Epidermal melanocyte (primary cell): ENCODE measurements around the gene KSR2.

ENCODE experiments used
- DNase-seq: peaks from one replicate; pipeline ENCODE4 v3.0.0; 2011; ENCODE audit warnings: low spot score; ENCODE audit not compliant: insufficient read length

Gene KSR2

DNA sequence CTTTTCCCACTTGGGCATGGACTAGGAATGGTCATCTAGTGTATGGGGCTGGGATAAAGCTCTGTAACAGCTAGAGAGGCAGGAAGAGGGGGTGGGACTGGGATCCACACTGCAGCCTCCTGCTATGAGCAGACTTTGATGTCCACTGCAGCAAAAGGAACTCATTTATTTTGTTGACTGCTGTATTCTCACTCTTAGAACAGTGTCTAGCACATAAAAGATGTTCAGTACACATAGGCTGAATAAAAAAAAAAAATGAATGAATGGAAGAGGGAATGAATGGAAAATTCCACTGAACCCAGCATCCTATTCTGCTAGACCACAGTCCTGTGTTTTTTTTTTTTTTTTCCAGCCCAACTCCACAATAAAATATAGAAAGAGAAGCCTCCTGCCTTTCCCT lies 501.2 kb downstream of the KSR2 start:
- DNase-seq: no peak

DNA sequence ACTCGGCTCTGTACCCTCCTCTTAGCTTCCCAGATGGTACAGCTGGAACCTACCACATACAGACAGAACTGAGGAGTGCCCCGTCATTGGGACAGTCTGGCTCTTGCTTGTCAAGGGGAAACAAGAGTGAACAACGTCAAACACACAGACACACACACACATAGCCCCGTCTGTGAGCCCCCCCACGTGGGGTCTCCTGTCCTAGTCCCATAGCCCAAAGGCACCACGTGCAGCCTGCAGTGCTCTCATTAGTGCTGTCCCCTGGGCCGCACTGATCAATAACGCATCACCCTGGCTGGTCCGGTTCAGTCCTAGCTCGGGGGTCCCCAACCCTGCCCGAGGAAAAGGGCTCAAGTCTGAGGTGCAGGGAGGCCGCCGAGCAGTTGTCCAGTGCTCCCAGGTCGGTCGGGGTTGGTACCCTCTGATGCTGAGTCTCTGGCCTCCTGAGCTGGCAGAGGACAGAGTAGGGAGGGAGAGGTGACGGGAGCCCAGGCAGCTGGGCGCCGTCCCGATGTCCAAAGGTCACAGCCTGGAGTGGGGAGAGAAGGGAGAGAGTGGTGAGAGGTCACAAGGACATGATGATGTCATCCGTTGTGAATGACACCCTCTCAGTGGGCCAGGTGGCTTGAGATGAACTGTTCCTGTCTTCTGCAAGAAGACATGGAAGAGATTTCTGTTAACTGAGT lies 502.0 kb downstream of the KSR2 start:
- DNase-seq: no peak

DNA sequence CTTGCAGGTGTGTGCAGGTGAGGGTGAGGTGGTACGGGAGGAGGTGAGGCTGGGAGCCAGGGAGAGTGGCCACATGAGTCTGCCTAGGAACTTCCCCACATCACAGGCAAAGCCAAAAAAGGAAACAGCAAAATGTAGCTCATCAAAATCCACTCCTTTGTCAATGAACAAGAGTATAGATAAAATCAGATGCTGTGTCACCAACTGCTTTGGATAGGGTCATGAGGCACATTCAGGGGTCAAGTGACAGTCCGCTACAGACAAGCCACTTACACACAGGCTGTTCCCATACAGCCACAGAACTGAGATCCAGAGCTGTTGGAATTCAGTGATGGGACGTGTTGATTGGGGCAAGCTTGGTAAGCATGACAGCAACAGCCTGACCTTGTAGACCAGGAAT lies 507.1 kb downstream of the KSR2 start:
- DNase-seq: no peak

DNA sequence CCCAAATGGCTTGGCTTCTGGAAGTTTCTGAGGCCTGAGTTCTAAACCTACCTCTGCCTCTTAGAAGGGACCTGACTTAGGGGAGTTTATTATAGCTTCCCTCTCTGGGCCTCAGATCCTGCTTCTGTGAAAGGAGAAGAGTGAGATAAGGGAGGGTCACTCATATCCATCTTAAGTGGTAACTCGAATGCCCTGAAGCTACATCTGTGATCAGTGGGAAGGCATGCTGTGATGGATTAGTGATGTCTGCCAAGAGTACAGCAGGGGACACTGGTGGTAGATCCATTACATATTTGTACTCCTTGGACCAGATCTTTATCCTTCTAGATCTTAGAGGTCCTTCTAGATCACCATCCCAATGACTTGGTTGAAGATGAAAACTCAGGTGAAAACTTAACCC lies 509.6 kb downstream of the KSR2 start:
- no peak for DNase-seq

DNA sequence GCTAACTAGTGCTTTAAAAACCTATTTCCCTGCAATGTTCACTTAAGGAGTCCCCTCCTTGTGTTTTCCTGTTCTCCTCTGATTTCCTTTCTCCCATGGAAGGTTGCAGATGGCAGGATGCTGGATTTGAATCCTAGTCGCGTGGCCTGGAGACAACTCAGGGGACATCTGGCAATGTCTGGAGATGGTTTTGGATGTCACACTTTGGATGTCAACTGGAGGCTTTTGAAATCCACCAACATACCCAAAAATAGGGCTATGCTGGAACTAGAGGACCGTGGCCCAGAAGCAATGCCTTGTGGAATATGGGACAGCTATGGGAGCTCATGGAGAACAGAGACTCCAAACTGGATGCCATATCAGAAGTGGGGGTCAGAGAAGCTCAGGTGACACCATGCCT lies 511.6 kb downstream of the KSR2 start:
- DNase-seq: no peak

DNA sequence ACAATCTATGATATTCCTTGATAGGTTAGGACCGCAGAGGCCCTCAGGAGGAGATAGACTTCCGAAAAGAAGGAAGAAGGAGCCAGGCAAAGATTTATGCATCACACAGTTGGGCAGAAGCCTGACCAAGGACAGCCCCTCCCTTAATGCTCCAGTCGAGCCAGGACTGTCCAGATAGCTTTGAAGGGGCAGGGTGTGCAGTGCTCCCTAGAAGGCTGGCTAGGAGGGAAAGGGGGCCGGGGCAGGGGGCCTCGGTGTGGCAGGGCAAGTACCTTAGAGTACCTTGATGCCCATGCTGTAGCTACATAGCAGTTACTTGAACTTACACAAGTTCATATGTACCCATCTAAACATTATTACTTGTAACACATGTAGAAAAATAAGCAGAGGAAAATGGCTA lies 512.7 kb downstream of the KSR2 start:
- DNase-seq: no peak

DNA sequence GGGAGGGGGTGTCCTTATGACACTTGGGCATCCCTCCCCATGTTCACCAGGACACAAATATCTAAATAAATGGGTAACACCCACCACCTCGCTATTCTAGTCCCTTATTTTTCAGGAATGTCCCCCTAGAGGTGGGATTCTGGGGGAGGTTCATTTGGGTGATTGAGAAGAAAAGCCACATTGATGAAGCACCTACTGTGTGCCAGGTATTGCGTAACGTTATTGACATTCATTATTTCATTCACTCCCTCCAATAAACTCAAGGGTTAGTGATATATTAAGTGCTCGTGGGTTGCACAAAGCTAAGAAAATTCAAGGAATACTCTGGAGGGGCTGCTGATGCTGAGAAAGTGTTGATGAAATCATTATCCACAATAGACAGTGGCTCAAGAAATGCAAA lies 514.8 kb downstream of the KSR2 start:
- DNase-seq: no peak

DNA sequence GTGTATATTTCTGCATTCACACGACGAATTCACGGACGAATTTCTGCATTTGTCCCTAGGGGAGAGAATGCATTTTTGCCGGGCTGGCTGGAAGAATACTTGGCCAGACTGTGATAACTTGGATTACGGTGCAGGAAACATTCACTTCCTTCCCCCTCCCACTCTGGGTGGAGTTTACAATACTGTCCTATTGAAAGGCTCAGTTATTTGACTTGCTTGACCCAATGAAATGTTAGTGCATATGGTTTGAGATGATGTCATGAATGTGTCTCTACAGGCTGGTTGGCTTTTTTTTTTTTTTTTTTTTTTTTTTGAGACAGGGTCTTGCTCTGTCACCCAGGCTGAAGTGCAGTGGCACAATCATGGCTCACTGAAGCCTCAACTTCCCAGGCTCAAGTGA lies 516.7 kb downstream of the KSR2 start:
- DNase-seq: no peak

DNA sequence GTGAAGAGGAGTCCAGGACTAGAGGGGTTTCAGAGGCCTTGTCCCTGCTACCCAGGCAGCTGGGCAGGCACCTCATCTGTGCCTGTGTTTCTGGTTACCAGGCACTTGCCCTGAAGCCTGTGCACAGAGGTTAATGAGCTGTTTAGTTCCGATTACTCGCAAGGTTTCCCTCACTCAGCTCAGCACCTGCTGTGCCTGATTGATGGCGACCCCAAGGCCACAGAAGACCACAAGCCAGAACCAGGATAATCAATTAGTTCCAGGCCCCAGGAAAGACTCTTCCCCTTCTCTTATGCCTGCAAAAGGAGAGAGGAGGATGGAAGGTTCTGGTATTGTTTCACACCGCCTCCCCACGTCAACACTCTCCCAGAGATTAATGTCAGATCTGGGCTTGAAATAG lies 518.6 kb downstream of the KSR2 start:
- no peak for DNase-seq

DNA sequence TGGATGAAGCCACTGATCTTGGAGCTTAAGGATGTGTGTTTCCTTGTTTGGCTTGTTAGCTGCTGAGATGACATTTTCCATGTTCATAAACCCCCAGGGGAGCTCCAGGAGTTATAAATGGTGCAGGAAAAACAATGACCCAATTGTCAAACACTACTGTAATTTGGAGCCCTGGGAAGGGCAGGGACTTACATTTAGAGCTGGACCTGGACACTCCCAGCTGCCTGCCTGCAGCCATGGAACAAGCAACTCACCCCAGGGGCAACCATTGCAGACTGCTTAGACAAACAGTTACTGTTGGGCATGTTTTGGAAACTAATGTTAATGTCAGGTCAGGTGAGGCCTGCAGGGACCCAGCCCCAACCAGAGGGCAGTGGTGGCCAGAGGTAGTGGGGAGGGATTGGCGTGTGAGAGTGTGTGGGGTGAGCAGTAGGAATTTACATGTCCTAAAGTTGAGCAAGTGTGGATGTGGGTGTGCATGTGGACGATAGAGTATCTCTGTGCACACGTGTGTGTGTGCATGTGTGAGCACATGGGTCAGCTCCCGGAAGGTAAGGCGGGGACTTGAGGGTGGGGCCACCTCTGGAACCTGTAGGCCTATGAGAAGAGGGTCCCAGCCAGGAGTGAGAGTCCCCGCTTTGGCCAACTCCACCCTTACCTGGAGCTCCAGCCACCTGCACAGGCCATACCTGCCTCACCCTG lies 521.0 kb downstream of the KSR2 start:
- no peak for DNase-seq

DNA sequence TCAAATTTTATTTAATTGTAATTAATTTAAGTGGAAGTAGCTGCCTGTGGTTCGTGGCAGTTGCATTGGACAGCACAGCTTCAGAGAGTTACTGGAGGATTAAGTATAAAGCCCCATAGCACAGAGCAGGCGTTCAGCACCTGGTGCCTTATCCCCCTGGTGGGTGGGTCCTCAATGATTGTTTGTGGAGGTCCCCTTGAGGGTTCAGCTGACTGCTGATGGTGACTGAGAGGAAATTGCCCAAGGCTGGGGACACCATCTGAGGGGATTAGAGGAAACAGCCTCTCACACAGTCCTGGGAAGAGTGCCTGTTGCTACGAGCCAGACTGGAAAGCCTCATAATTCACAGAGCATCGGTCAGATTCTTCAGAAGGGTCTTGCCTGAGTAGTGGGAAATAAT lies 524.0 kb downstream of the KSR2 start:
- DNase-seq: no peak

DNA sequence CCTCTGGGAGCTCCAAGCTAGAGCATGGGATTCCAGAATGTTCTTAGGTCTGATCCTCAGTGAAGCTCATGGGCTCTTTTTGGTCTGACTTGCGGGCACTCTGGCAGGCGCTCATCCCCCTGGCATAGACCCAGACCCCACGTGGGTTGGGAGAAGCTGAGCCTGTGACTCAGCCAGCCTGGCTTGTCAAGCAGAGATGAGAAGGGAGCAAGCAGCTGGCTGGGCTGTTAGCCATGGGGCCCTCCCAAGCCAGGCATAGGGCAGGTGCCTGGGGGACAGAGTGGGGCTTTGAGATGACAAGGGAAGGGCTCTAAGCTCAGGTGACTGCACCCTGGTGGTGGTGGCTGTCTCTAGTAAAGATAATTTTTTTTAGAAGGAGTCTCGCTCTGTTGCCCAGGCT lies 527.0 kb downstream of the KSR2 start:
- DNase-seq: no peak

DNA sequence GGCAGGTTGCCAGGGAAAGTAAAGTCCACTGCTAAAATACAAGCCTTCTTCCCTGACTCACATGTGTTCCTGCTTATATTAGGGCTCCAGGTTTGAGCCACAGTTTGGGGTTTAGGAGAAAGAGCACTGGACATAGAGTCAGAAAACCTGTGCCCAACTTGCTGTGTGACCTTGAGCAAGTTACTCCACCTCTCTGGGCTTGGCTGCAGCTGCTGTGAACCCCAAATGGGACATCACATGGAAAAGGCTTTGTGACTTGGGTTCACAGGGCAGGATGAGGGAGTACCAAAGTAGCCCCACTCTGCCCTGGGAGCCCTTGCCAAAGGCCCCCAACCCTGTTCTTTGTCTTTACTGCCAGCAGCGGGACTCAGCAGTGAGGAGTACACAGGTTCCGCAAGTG lies 528.4 kb downstream of the KSR2 start:
- no peak for DNase-seq

DNA sequence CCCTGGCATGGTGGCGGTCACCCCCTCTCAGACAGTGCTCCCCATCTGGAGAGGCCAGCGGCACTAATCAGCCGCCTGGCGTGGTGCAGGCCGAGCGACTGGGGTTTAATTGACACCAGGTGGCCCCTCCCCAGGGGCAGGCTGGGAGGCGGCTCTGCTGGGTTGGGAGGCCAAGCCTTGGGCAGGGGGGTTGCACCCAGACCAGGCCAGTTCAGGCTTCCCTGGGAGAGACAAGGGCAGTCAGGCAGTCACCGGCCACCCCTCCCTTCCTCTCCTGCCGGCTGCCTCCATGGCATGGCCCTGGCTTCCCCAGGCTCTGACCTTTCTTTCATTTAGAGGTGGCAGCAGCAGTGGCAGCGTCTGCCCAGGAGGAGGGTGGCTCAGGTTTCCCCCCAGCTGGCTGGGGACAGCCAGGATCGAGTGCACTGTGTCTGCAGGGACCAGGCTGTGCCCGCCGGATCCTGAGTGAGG lies 529.2 kb downstream of the KSR2 start:
- DNase-seq: no peak

DNA sequence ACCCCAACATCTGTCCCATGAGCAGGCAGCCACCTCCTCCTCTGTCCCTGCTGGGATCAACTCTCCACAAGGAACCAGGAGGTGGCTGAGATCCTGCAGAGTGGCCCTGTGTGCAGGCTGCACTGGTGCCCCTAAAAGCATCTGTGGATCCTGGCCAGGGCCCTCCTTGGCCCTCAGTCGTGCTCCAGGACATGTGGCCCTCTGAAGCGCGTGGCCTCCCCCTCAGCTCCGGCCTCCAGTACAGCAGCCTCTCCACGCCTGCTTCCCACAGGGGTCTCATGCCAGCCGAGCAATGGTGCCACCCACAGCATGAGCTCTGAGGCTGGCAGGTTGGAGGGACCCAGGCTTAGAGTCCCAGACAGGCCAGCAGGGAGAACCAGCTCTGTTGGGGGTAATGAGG lies 530.0 kb downstream of the KSR2 start:
- no peak for DNase-seq

DNA sequence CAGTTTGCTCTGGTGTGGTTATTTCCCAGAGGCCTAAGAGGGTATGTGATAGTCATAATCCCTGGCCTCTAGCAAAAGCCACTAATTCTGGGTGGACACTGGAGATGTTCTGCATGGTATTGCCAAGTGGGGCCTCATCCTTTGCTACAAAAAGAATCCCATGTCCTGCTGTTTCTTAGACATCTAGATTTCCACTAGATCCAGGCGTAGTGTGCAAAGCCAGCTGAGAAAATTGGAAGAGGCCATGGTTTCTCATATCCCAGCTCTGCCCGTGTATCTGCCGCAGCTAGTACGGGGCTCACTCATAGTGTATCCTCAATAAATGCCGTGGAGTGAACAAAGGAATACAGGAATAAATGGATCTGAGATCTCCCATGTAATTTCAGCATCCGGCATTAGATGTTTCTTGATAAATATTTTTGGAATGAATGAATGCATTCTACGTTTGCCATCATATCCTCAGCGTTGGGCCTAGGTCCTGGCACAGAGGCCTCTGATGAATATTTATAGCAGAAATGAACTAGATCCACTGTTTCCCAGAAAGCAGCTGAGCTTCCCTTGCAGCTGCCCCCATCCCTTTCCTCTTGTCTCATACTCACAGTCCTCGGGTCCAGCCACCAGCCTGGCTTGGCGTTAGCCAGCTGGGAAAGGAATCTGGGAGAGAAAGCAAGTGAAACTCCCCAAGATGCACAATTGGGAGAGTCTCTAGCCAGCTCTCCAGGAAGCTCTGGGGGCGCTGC lies 531.1 kb downstream of the KSR2 start:
- DNase-seq: no peak

DNA sequence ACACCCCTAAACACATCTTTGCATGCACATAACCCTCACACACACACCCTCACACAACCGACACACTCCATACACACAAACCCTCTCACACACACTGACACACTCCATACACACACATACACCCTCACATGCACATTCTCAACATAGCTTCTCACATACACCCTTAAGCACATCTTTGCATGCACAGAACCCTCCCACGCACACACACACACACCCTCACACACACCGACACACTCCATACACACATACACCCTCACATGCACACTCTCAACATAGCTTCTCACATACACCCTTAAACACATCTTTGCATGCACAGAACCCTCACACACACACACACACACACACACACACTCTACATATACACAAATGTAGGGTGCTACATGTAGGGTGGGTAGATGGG lies 534.9 kb downstream of the KSR2 start:
- DNase-seq: no peak

DNA sequence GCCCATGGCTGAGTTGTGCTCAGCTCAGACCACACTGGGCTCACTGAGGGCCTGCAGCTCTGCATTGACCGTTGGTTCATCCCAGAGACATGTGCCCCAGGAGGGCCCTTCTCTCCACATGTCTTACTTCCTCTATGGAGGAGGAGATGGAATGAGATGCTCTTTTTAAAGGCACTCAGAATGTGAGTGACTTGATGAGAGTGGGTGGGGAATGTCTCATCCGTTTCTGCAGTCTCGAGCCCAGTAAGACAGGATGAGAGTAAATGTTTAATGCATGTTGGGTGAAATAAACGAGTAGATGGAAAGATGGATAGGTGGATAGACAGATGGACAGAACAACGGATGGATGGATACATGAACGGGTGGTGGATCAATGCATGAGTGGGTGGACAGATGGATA lies 538.5 kb downstream of the KSR2 start:
- no peak for DNase-seq

DNA sequence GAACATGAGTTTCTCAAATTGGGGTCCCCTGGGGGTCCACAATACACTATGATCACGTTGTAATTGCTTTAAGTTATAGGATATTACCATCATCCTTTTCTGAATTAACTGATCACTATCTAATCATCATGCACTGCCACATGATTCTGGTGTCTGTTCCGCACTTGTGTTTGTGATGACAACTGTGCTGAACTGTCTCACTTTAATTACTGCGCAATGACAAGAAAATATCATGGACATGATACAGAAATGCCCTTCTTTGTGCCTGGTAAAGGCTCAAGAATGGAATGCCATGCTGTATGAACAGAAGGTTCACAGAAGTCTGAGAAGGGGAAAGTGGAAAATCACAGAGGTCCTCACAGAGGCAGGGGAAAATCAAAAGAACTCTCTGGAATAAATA lies 541.6 kb downstream of the KSR2 start:
- DNase-seq: no peak

DNA sequence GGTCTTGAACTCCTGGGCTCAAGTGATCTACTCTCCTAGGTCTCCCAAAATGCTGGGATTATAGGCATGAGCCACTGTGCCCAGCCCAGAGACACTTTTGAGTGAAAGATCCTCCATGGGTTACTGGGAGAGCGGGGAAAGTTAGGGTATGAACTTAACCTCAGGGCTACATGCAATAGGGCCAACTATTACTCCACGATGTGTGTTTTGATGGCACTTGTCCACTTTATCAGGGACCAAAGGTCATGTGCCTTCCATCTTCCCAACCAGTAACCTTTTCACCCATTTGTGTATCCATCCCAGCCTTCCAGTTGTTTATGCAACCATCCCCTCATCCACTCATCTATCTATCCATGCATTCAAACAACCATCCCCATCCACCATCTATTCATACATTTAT lies 546.8 kb downstream of the KSR2 start:
- no peak for DNase-seq

DNA sequence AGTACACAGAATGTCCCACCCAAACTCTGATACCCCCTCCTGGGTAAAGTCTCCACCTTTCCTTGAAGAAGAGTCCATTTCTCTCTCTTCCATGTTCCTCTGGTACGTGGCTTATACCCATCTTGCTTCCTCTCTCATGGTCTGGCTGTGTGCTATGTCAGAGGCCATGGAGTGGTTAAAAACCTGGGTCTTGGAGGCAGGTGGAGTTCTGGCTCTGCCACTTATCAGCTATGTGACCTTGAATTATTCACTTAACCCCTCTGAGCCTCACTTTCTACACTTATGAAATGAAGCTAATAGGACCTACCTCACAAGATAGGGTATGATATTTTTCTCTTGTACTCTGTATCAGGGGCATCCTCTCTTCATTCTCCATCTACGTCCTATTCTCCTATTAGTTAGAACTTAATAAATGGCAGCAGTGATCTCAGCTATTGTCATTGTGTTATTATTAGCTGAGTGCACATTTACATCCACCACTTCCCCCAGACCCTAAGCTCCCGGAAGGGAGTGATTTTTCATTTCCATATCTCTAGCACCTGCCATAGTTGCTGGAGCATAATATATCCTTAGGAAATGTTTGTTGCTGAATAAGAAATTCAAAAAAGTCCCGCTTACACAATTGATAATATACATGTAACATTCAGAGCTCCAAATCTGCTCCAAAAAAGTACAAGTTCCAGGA lies 547.6 kb downstream of the KSR2 start:
- no peak for DNase-seq

DNA sequence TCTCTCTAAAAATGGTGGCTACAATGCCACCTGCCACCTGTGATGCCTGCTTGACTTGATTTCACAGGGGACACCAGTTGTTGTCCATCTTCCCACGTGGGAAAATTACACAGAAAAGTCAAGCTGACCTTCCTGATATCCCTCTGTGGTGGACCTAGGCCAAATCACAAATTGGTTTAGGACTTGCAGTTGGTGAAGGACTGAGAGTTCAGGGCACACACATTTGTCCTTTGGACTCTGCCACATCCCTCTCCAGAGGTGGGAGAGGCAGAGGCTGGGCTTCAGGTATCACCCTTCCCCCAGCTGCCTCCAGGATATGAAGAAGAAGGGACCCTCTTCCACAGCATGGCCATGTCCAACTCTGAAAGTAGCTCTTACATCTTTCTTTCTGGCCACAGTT lies 551.8 kb downstream of the KSR2 start:
- no peak for DNase-seq
